Muscle of arm (tissue), 12 donors: ENCODE data around the gene ETS1. TPM values are rescaled to one million over a fixed set of nuclear protein-coding genes. Genes with fewer than 3 reads are reported as not detected.

ENCODE experiments used
- DNase-seq: peaks from one replicate; pipeline ENCODE4 v3.0.0-alpha.2; 2013
- polyA plus RNA-seq, 12 donors: library from polyadenylated mRNA; unstranded; fragments of 120-200 nt; gene quantifications; one replicate each; pipeline ENCODE4 v1.2.1, GENCODE V29; 2013; ENCODE audit not compliant: insufficient read length in 12 of 12

ETS1 gene
- polyA plus RNA-seq, 12 donors = 51.1 to 122 (median 63.2) TPM

DNA sequence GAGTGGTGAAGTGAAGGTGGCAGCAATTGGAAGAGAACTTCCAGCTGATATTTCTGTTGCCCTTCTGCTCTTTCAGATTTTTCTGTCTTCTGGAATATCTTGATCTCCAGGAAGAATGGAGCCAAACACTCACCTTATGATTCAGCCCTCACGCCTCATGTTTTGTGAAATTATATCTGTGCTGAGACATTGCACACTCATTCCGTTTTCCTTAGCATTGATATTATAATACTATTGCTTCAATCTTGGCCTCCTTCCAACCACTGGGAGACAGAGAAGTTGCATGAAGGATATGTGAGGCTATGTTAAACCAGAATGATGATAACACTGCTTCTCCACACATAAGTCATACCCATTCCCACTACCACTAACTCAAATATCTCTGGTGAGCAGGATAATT lies 177.9 kb downstream of the ETS1 start:
- DNase-seq = no peak

Other genes with a start within 250 kb of the ETS1 start
- 10 to 100 TPM in 11 of 12 donors, not detected in 1; 12.9 to 38.4 (median 16.9) TPM for gene FLI1, start 106.5 kb upstream of the ETS1 start, polyA plus RNA-seq